Measurements from ENCODE around the gene NRCAM. TPM values are rescaled to one million over a fixed set of nuclear protein-coding genes. Genes with fewer than 3 reads are reported as not detected.

The NRCAM gene
- total and polyA plus RNA-seq, 5 donors from 2014 or later, result 0.27 TPM; not detected in 4

DNA sequence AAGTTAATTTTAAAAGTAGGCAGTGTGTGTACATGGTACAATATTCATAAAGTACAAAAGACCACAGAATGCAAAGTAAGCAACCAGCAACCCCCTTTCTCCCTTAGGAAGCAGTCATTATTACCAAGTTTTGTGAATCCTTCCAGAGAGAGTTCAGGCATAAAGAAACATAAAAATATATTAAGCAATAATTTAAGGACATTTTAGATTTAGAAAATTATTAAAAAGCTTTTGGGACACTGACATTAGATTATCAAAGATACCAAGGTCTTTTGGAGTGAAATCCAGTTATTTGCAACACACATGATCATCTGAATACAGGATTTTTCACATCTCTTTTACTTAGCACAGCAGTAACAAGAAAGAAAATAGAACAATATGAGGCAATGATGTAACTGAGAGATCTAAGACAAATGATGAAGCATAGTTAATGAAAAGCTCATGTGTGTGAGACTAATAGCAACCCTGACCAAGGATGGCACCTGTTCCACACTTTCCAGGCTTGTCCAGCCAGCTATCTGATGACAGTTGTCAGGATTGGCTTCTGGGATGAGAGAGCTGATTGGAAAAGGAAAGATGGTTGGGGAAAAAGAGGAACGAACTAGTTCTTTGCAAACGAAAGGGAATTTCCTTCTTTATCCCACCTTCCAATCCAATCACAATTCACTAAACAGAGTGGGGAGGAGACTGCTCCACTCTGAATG lies 210.6 kb downstream of the NRCAM start:
- DNase-seq, result no peak
- Histone ChIP-seq H3K4me1 (ENCODE audit: control insufficient read depth, insufficient read depth, low read length, poor library complexity, severe bottlenecking) (no peaks in the 10 kb centered on the region), H3K4me3 (ENCODE audit: low read depth, low read length) (no peak overlapping the region), H3K36me3 (ENCODE audit: control insufficient read depth, insufficient read depth, low read length) (no peaks in the 10 kb centered on the region), H3K9me3 (ENCODE audit: control insufficient read depth in 2 of 2, low read length in 2 of 2) (no peaks in the 10 kb centered on the region), H3K27ac (ENCODE audit: insufficient read depth, low read length, poor library complexity, severe bottlenecking) (no peak overlapping the region), H3K27me3 (ENCODE audit: control insufficient read depth, insufficient read depth, low read length) (no peaks in the 10 kb centered on the region)
- H3K27me3 Mint-ChIP-seq, result no peaks in the 10 kb centered on the region
- H3K36me3 Mint-ChIP-seq, result no peaks in the 10 kb centered on the region
- ATAC-seq (ENCODE audit: low read depth in 2 of 2), result no peak
- H3K27ac Mint-ChIP-seq, result no peak overlapping the region
- no peak overlapping the region for H3K4me3 Mint-ChIP-seq
- H3K4me1 Mint-ChIP-seq, result no peaks in the 10 kb centered on the region
- H3K9me3 Mint-ChIP-seq, result peaks cover 0 to 2% (median 0%) of the 10 kb centered on the region in 7 donors

DNA sequence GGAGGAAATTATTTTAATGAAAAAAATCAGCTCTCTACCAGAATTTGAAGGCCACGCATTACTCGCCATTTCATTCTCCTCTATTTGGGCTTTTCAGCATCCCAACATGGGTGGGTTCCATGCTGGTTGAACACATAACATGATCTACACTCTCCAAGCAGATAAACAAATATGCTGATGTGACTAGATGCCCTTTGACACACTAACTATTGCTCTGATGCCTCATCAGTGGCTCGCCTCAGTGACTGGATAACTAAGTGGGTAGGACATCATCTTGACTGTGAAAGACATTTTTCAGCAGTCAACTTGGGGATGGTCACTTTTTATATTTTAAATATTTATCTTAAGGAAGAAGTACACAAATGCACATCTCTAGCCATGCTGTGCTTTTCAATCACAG lies 212.1 kb downstream of the NRCAM start:
- Histone ChIP-seq H3K27me3 (ENCODE audit: control insufficient read depth, insufficient read depth, low read length) (no peaks in the 10 kb centered on the region), H3K36me3 (ENCODE audit: control insufficient read depth, insufficient read depth, low read length) (no peaks in the 10 kb centered on the region), H3K27ac (ENCODE audit: insufficient read depth, low read length, poor library complexity, severe bottlenecking) (no peak overlapping the region), H3K4me3 (ENCODE audit: low read depth, low read length) (no peak overlapping the region), H3K4me1 (ENCODE audit: control insufficient read depth, insufficient read depth, low read length, poor library complexity, severe bottlenecking) (no peaks in the 10 kb centered on the region), H3K9me3 (ENCODE audit: control insufficient read depth in 2 of 2, low read length in 2 of 2) (no peaks in the 10 kb centered on the region)
- Mint-ChIP-seq H3K27me3 (no peaks in the 10 kb centered on the region), H3K27ac (no peak overlapping the region), H3K4me1 (no peaks in the 10 kb centered on the region), H3K4me3 (no peak overlapping the region), H3K9me3 (peaks cover 0 to 3% (median 0%) of the 10 kb centered on the region in 7 donors), H3K36me3 (no peaks in the 10 kb centered on the region)
- DNase-seq, result no peak
- no peak for ATAC-seq (ENCODE audit: low read depth in 2 of 2)

GRCh38 chr7:108239501-108240225 lies 216.6 kb downstream of the NRCAM start:
- Mint-ChIP-seq H3K4me1 (no peaks in the 10 kb centered on the region), H3K9me3 (peaks cover 0 to 2% (median 0%) of the 10 kb centered on the region in 7 donors), H3K36me3 (no peaks in the 10 kb centered on the region), H3K4me3 (no peak overlapping the region), H3K27me3 (no peaks in the 10 kb centered on the region), H3K27ac (peak overlapping the region in 1 of 3 donors; percentile 63)
- no peak overlapping the region for H3K27ac ChIP-seq (ENCODE audit: insufficient read depth, low read length, poor library complexity, severe bottlenecking)
- no peak for ATAC-seq (ENCODE audit: low read depth in 2 of 2)
- H3K27me3 ChIP-seq (ENCODE audit: control insufficient read depth, insufficient read depth, low read length), result no peaks in the 10 kb centered on the region
- H3K9me3 ChIP-seq (ENCODE audit: control insufficient read depth in 2 of 2, low read length in 2 of 2), result no peaks in the 10 kb centered on the region
- no peaks in the 10 kb centered on the region for H3K36me3 ChIP-seq (ENCODE audit: control insufficient read depth, insufficient read depth, low read length)
- no peak overlapping the region for H3K4me3 ChIP-seq (ENCODE audit: low read depth, low read length)
- no peaks in the 10 kb centered on the region for H3K4me1 ChIP-seq (ENCODE audit: control insufficient read depth, insufficient read depth, low read length, poor library complexity, severe bottlenecking)
- DNase-seq, result no peak

- no peaks in the 10 kb centered on the region for H3K27me3 ChIP-seq (ENCODE audit: control insufficient read depth, insufficient read depth, low read length)
- no peak overlapping the region for H3K4me3 ChIP-seq (ENCODE audit: low read depth, low read length)
- DNase-seq (no peak), ATAC-seq (ENCODE audit: low read depth in 2 of 2) (no peak)
- H3K27ac ChIP-seq (ENCODE audit: insufficient read depth, low read length, poor library complexity, severe bottlenecking), result no peak overlapping the region
- H3K4me1 ChIP-seq (ENCODE audit: control insufficient read depth, insufficient read depth, low read length, poor library complexity, severe bottlenecking), result no peaks in the 10 kb centered on the region
- H3K9me3 Mint-ChIP-seq, result peaks cover 0 to 2% (median 0%) of the 10 kb centered on the region in 7 donors
- H3K4me3 Mint-ChIP-seq, result no peak overlapping the region
- H3K36me3 ChIP-seq (ENCODE audit: control insufficient read depth, insufficient read depth, low read length), result no peaks in the 10 kb centered on the region
- H3K36me3 Mint-ChIP-seq, result no peaks in the 10 kb centered on the region
- H3K27me3 Mint-ChIP-seq, result no peaks in the 10 kb centered on the region
- no peaks in the 10 kb centered on the region for H3K4me1 Mint-ChIP-seq
- no peak overlapping the region for H3K27ac Mint-ChIP-seq
- H3K9me3 ChIP-seq (ENCODE audit: control insufficient read depth in 2 of 2, low read length in 2 of 2), result no peaks in the 10 kb centered on the region
Measured at GRCh38 chr7:108236681-108237415, 219.4 kb downstream of the NRCAM start.

DNA sequence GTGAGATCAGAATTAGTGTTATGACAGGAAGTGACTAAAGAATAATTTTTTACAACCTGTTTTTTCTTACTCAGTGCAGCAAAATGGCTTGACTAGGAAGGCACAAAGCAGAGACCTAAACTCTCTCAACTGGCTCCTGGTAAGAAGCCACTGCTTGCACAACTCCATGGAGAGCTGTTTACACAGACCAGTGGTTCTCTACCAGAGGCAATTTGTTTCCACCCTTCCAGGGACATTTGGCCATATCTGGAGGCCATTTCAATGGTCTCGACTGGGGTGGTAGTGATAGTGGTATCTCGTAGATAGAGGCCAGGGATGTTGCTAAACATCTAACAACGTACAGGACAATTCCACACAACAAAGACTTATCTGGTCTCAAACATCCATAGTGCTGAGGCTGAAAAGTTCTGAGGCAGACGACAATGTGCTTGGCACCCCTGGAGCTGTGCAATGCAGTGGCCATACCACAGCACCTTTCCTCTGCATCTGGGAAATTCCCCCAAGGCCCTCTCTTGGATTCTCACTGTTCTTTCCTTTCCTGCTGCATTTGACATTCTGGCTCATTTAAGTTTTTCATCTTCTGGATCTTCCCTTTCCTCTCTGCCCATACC lies 220.7 kb downstream of the NRCAM start:
- Mint-ChIP-seq H3K4me3 (no peak overlapping the region), H3K36me3 (no peaks in the 10 kb centered on the region), H3K9me3 (peaks cover 0 to 2% (median 0%) of the 10 kb centered on the region in 7 donors)

DNA sequence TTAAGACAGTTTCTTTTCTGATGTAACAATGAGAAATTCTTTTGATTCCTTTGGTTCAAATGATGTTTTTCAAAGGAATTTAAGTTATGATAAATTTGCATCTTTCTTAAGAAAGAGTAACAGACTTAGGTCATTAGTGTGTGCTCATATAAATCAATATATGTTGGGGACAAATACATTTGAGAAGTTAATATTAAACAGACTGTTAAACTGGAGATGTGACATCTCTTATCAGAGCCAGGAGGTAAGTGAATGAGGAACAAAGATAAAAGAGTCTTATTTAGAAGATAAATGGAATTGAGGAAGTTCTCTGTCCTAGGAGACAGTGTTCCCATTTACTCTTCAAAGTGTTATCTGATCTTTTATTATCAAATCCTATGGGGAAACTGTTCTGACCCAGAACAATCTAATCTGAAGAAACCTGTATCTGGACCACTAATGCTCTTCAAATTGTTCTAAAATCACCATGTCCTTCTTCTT lies 221.2 kb downstream of the NRCAM start:
- Histone ChIP-seq H3K36me3 (ENCODE audit: control insufficient read depth, insufficient read depth, low read length) (no peaks in the 10 kb centered on the region), H3K27me3 (ENCODE audit: control insufficient read depth, insufficient read depth, low read length) (no peaks in the 10 kb centered on the region), H3K4me3 (ENCODE audit: low read depth, low read length) (no peak overlapping the region), H3K4me1 (ENCODE audit: control insufficient read depth, insufficient read depth, low read length, poor library complexity, severe bottlenecking) (no peaks in the 10 kb centered on the region), H3K27ac (ENCODE audit: insufficient read depth, low read length, poor library complexity, severe bottlenecking) (no peak overlapping the region), H3K9me3 (ENCODE audit: control insufficient read depth in 2 of 2, low read length in 2 of 2) (no peaks in the 10 kb centered on the region)
- ATAC-seq (ENCODE audit: low read depth in 2 of 2) (no peak), DNase-seq (no peak)
- Mint-ChIP-seq H3K36me3 (no peaks in the 10 kb centered on the region), H3K27ac (no peak overlapping the region), H3K27me3 (no peaks in the 10 kb centered on the region), H3K4me3 (no peak overlapping the region), H3K4me1 (no peaks in the 10 kb centered on the region), H3K9me3 (peaks cover 0 to 2% (median 0%) of the 10 kb centered on the region in 7 donors)

More for the DNA sequence above, 220.7 kb downstream of the NRCAM start:
- H3K36me3 ChIP-seq (ENCODE audit: control insufficient read depth, insufficient read depth, low read length), result no peaks in the 10 kb centered on the region
- H3K4me1 ChIP-seq (ENCODE audit: control insufficient read depth, insufficient read depth, low read length, poor library complexity, severe bottlenecking), result no peaks in the 10 kb centered on the region
- no peak overlapping the region for H3K27ac ChIP-seq (ENCODE audit: insufficient read depth, low read length, poor library complexity, severe bottlenecking)
- Mint-ChIP-seq H3K4me1 (no peaks in the 10 kb centered on the region), H3K27me3 (no peaks in the 10 kb centered on the region), H3K27ac (no peak overlapping the region)
- no peaks in the 10 kb centered on the region for H3K27me3 ChIP-seq (ENCODE audit: control insufficient read depth, insufficient read depth, low read length)
- ATAC-seq (ENCODE audit: low read depth in 2 of 2), result no peak
- no peak for DNase-seq
- H3K9me3 ChIP-seq (ENCODE audit: control insufficient read depth in 2 of 2, low read length in 2 of 2), result no peaks in the 10 kb centered on the region
- H3K4me3 ChIP-seq (ENCODE audit: low read depth, low read length), result no peak overlapping the region

GRCh38 chr7:108234281-108234680 lies 222.0 kb downstream of the NRCAM start:
- H3K4me1 Mint-ChIP-seq, result no peaks in the 10 kb centered on the region
- DNase-seq (no peak), ATAC-seq (ENCODE audit: low read depth in 2 of 2) (no peak)
- peaks cover 0 to under 1% (median 0%) of the 10 kb centered on the region in 7 donors for H3K9me3 Mint-ChIP-seq
- Histone ChIP-seq H3K36me3 (ENCODE audit: control insufficient read depth, insufficient read depth, low read length) (no peaks in the 10 kb centered on the region), H3K4me1 (ENCODE audit: control insufficient read depth, insufficient read depth, low read length, poor library complexity, severe bottlenecking) (no peaks in the 10 kb centered on the region), H3K27ac (ENCODE audit: insufficient read depth, low read length, poor library complexity, severe bottlenecking) (no peak overlapping the region), H3K9me3 (ENCODE audit: control insufficient read depth in 2 of 2, low read length in 2 of 2) (no peaks in the 10 kb centered on the region), H3K4me3 (ENCODE audit: low read depth, low read length) (no peak overlapping the region), H3K27me3 (ENCODE audit: control insufficient read depth, insufficient read depth, low read length) (no peaks in the 10 kb centered on the region)
- no peak overlapping the region for H3K4me3 Mint-ChIP-seq
- no peaks in the 10 kb centered on the region for H3K27me3 Mint-ChIP-seq
- no peak overlapping the region for H3K27ac Mint-ChIP-seq
- no peaks in the 10 kb centered on the region for H3K36me3 Mint-ChIP-seq
